Cerebellar cortex (tissue), 1 donor: Measurements from ENCODE around the gene FAM53A.
"Not testable (repeated sequence)": the region's sequence is repeated elsewhere in the genome, so short reads cannot be mapped to it uniquely, and the experiment has no call there.

Experiments used
- DNase-seq: peaks from one replicate; pipeline ENCODE4 v3.0.0-alpha.2; 2015; ENCODE audit warnings: low spot score

Gene FAM53A

DNA sequence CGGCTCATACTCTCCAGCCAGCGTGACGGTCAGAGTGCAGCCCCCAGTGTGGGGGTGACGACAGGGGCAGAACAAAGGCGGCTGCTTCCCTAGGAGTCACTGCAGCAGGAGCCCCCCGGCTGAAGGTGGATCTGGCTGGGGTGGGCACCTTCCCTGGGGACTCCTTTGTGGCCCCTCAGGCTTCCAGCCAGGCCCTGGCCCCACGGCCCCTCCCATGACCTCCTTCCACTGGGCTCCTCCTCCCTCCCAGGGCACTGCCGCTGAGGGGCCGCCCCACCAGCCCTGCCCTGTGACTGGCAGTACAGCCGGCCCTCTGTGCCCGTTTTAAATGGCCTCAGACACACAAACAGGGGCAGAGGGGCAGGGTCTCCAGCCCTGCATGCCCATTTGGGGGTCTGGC lies 61.9 kb downstream of the FAM53A start:
- no peak for DNase-seq

DNA sequence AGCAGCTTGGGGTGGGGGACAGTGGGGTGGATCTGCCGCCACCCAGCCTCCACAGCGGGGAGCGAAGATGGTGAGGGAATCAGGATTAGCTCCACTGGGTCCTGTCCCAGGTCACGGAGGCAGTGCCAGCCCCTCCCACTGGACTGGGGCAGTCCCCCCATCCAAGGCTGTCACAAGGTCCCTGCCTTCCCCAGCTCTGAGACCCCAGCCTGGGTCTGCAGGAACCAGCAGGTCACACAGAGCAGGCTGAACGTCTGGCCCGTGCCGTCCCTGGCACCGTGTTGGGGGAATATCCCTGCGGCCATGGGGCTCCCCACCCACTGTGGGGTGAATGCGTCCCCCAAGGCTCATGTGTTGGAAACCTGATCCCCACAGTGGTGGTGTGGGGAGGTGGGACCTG lies 62.6 kb downstream of the FAM53A start:
- no peak for DNase-seq

DNA sequence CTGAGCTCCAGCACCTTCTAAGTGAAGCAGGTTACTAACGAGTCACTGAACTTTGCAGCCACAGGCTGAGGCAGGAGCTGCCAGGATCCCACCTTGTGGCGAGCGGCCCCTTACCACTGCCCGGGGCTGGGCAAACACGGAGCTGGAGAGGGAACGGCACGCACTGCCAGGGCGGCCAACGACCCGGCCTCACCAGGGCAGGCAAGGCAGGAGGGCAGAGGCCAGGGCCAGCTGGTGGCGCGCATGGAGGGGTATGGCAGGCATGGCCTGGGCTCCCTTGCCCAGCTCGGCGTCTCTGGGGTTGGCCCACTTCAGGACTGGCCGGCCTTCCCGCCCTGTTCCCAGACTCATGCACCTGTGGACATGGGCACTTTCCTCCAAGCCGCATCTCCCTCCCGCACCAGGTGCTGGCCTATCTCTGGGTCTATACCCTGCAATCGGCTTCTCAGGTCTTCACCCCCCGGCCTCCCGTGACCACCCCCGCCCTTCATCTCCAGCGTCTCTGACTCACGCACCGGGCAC lies 64.9 kb downstream of the FAM53A start:
- DNase-seq = no peak

DNA sequence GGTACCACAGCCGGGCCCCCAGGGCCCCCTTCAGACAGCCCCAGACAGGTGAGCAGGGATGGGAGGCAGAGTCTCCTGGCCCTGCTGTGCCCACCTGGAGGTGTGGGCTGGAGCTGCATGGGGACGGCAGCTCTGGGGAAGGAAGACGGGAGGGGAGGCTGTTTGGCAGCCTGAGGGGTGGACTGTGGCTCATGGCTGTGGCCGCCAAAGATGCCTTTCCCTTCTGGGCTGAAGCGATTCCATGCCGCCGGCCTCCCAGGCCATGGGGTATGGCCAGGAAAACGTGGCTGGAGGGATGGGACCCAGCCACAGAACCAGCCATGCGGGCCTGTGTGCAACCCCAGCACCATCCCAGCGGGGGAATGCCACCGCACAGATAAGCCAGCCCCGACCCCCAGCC lies 65.7 kb downstream of the FAM53A start:
- DNase-seq = no peak

DNA sequence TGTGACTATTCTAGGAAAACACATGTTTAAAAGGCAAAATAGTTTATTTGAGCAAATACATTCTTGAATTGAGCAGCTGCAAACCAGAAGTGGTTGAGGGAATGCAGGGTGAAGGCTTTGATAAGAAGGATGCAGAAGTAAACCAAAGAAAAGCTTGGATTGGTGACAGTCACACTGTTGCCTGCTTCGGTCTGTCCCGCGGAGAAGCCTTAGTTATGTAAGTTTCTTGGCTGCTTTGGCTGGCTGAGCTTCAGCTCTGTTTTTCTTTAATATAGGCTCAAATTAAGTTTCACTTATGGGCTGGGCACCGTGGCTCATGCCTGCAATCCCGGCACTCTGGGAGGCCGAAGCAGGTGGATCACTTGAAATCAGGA lies 67.6 kb downstream of the FAM53A start:
- DNase-seq = no peak

DNA sequence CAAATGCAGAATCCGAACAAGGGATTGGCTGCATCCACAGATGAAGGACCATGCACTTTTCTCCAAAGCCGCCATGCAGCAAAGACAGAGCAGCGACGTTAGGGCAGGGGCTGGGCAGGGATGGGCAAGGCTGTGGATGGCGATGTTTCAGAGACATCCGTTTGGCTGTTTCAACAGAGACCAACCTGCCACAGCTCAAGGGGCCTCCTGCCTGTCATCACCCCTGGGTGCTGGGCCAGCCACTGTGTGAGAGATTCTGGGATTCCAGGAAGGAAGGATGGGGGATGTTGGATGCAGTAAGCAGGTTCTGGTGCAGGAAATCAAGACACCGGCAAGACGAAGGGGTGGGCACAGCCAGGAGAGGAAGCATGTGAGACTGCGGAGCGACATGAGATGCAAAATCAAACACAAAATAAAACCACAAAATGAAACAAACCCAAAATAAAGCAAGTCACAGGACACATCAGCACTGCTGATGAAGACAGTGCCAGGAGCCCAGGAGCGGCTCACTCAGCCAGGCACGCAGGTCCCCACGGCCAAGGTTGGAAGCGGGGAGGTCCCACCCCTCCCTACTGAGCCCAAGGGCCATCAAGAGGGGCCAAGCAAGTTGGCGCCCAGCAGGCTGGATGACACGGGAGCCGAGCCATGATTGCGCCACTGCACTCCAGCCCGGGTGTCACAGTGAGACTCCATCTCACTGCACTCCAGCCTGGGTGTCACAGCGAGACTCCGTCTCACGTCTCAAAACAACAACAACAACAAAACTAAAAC lies 68.1 kb downstream of the FAM53A start:
- DNase-seq = no peak

DNA sequence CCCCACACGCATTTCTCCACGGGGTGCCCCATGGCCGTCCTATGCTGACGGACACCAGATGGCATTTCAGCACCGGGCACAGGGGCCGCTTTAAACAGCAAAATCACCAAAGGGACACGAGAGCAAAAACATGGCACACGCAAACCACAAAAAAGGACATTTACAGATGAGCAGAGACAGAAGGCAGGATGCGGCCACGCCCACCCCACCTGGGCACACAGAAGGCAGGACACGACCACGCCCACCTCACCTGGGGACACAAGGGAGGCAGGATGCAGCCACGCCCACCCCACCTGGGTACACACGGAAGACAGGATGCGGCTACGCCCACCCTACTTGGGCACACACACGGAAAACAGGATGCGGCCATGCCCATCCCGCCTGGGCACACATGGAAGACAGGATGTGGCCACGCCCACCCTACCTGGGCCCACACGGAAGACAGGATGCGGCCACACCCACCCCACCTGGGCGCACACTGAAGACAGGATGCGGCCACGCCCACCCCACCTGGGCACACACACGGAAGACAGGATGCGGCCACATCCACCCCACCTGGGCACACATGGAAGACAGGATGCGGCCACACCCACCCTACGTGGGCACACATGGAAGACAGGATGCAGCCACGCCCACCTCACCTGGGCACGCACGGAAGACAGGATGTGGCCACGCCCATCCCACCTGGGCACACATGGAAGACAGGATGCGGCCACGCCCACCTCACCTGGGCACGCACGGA lies 69.1 kb downstream of the FAM53A start:
- DNase-seq = no peak

DNA sequence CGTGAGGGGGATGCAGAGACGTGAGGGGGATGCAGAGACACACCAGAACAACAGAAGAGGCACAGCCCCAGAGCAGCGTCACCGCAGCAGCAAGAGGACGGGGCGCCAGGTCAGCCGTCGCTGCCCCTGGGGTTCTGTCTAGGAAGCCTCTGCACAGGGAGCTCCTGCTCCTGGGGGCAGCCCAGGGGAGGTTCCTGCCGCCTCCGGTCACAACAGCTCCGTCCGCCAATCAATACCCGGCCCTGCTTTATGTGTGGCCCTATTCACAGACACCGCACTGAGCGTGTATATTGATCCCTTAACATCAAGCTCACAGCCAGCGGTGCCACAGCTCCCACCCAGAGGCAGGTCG lies 69.6 kb downstream of the FAM53A start:
- DNase-seq = no peak

DNA sequence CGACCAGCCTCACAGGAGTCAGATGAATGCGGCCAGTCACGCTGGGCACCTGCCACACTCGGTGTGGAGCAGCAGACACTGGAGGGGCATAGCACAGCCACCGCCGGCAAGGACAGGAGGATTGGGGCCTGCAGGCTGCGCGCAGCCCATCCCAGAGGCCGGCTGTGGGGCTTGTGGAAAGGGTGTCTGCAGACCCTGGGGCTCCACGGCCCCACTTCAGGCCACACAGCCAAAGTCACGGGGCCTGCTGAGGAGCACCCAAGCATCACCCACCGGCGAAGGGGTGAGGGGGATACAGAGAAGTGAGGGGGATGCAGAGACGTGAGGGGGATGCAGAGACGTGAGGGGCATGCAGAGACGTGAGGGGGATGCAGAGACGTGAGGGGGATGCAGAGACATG lies 70.1 kb downstream of the FAM53A start:
- DNase-seq = no peak

DNA sequence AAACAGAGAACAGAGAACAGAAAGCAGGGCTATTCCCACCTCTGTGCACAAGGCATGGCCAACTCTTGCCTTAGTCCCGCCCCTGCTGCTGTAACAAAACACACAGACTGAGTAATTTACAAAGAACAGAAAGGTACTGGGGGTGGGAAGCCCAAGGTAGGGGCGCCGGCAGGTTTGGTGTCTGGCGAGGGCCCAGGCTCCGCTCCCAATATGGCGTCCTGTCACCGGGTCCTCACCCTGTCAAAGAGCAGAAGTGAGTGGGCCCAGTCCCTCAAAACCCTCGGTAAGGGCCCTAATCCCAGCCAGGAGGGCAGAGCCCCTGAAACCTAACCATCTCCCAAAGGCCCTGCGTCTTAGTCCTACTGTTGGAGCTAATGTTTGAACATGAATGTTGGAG lies 71.0 kb downstream of the FAM53A start:
- no peak for DNase-seq

DNA sequence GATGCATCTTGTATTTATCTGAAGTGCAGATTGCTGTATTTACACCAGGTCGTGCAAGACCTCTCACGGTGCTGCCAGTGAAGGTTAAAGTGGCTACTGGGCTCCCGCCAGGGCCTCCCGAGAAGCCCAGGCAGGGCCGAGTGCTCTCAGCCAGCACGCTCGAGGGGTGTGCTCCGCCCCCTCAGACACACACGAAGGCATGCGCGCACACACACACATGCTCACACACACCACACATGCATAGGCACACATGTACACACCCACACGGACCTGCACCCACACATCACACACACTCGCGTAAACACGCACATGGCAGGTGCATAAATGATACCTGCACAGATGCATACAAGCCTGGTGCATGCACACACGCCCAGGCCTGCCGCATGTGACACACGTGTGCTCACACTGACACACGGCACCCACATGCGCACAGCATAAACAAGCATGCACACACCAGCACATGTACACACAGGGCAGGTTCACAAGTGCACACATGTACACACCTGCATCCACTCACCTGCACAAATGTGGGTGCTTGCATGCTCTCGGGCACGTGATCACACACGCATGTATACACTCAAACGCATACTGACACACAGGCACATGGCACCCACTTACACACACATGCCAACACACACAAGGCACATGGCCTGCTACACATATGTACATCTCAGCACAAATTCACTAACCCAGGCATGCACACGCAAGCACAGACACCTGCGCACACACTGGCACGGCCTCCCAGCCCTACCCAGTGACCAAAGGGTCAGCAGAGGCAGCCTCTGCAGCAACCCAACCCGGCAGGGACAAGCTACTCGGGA lies 71.6 kb downstream of the FAM53A start:
- no peak for DNase-seq

DNA sequence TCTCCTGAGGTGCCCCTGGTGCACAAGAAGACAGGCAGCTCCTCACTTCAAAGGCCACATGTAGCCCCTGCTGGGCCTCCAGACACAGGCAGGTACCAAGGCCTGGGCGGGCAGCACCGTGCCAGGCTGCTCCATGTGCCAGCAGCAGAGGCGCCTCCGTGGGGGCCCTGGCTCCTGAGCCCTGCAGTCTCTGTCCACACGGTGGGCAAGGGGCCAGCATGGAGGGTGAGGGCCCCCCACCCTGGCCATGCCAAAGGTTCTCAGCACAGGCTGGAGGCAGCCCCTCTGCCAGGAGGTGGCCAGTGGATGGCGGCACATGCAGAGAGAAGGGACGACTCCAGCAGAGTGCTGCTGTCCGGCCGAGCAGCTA lies 72.6 kb downstream of the FAM53A start:
- peak; percentile 59 for DNase-seq

DNA sequence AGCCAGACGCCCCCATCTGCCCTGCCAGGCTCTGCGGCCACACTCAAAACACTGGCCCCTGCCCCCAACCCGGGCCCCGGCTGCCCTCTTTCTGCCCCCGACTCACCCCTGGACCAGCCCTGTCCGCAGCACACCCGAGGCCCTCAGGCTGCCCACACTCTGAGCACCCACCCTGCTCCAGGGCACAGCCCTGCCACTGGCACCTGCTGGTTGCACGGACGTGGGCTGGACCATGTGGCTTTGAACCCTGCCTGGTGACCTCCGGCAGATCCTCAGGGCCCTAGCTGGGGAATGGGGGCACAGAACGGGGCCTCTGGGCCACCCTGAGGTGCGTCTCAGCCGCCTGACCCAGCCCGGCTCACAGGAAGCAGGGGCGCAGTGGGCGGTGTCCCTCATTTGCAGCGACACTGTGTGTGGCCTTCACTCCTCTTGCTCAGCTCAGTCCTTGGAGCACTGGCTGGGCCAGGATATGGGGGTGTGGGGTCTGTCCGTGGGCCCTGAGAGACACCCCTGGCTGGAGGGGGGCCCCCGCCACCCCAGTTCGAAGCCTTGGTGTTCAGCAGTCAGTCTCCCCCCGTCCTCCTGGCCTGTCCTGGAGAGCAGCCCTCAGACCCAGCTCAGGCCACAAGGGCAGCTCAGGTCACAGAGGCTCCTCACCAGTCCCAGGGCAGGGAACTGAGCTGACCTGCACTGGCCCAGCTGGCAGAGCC lies 73.2 kb downstream of the FAM53A start:
- DNase-seq = no peak

DNA sequence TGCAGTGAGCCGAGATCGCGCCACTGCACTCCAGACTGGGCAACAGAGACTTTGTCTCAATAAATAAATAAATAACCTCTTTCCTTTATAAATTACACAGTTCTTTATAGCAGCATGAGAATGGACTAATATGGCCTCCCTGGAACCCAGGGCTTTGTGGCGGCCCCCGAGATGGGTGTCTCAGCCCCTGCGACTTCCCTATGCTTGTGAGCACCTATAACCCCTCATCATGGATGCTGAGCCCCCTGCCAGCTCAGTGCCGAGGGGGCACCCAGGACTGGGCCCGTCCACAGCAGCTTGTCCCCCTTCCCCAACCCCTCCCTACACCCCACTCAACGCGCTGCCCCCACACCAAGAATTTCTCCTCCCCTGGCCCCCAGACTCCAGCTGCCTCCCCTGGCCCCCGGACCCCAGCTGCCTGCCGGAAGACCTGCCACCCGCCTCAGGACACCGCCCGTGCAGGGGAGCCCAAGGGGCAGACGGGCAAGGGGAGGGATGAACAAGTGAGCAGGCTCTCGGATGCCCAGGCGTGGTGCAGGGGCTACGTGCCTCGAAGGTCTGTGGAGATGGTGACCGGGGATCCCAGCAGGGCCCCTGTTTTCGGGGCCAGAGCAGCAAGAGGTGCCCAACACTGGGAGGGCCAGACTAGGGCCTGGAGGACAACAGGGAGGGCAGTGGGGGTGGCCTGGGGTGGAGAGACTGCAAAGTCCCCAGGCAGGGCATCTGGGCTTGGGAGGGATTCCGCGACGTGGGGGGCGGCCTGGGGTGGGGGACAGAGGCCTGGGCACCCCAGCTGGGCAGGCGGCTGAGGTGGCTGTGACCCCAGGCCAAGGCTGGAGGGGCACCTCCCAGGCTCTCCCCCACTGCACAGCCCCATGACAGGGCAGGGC lies 74.0 kb downstream of the FAM53A start:
- DNase-seq = no peak

DNA sequence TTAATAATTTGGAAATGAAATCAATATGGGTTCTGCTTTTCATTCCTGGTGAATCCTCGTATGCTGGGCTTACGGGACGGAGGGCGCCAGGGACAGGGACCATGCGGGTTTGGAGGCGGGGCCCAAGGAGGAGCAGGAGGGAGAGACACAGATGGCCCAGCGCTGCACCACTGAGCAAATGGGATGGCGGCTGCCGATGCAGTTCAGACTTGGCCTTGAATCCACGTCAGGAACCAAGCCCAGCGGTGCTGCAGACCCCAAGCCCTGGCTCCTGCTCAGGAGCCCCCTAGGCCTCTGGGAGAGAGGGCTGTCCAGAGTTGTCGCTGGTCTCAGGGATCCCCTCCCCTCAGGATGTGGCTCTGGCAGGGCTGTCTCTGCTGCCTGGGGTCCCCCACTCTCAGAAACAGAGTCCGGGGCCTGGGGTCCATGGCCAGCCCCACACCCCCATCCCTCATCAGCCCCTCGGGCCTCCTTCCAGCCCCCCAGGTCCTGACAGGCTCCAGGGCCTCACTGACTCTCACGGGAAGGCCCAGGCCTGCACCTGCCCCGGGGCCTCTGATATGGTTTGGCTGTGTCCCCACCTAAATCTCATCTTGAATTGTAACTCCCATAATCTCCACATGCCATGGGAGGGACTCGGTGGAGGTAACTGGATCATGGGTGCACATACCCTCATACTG lies 75.2 kb downstream of the FAM53A start:
- DNase-seq = peak; percentile 63

DNA sequence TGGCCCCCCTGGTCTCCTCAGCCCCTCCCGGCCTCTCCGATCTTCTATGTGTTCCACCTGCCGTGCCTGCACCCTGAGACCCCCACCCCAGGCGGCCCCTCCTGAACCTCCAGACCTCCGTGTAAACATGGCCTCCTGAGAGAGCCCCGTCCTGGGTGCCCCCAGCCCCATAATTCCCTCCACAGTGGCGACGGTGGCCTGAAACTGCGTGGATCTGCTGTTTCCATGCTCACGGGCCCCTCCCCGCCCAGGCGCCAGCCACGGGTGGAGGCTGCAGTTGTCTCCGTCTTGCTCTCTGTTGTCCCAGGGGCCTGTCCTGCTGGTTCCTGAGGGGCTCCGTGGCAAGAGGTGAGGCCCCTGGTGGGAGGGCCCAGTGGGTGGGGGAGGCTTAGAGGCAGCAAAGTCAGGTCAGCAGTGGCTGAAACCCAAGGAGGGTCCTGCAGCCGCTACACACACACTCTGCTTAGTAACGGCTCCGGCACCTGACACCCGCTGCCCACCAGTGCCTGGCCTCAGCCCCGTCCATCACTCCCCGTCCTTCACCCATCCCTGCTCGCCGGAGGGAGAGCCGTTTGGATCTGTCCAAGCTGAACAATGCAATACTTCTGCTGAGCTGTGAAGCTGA lies 75.8 kb downstream of the FAM53A start:
- no peak for DNase-seq

DNA sequence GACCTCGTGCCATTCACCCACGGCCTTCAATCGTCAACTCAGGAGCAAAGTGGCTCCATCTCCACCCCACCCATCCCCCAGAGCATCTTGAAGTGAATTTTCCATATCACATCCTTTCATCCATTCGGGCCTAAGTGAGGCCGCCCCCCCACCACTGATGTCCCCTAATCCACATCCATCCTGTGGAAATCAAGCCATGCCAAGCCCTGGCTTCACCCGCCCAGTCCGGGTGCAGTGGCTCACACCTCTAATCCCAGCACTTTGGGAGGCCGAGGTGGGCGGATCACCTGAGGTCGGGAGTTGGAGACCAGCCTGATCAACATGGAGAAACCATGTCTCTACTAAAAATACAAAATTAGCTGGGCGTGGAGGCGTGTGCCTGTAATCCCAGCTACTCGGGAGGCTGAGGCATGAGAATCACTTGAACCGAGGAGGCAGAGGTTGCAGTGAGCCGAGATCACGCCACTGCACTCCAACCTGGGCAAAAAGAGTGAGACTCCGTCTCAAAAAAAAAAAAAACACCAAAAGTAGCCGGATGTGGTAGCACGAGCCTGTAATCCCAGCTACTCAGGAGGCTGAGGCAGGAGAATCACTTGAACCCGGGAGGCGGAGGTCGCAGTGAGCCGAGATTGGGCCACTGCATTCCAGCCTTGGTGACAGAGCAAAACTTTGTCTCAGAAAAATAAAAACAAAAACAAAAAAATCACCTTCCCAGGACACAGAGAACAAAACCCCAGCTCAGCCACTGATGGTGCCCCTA lies 76.5 kb downstream of the FAM53A start:
- DNase-seq = not testable (repeated sequence)

DNA sequence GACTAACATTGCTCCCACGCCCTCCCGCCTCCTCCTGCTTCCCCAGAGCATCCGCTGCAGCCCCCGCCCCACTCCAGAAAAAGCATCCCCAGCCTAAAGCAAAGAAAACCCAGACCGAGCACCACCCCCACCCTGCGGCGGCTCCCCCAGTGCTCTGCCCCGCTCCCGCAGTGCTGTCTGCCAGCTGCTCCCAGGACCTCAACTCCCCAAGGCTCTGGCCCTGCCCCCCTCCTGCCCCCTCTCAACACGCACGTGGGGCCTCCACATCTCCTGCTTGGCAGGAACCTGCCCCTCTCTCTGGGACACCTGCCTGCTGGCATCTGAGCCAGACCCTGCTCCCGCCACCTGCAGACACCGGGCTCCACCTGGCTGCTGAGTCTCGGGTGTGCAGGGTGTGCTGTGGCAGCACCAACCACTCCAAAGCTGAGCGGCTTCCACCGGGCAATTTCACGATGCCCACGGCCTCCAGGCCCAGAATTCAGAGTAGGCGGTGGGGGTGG lies 79.4 kb downstream of the FAM53A start:
- peak; percentile 75 for DNase-seq

DNA sequence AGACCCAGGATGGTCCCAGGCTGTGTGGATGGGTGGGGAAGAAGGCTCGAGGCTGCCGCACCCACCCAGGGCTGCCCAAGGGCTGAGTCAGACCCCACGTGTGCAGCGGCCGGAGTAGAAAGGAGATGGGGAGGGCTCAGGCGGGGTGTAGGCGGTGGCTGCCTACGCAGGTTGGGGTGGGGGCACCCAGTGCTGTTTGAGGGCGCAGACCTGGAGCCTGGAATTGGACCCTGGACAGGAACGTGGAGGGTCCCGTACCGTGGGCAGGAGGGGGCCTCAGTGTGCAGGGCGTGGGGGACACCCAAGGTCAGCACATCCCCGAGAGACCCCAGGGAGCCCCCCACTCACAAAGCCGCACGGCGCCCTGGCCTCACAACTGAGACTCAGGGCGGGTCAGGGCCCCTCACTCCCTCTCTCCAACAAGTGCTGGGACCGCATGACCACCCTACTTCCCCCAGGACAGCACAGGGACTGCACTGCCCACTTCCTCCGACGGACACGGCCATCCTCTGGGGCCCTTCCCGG lies 79.9 kb downstream of the FAM53A start:
- no peak for DNase-seq
